WTC11 (cell line): ENCODE results near the gene RYR2. TPM values are rescaled to one million over a fixed set of nuclear protein-coding genes. Genes with fewer than 3 reads are reported as not detected.

Source experiments
- ATAC-seq: fragments of 200-7000 bp; cut with Tn5 transposase; 2 replicates; pipeline ENCODE4 v1.10.0; 2021; ENCODE audit warnings: mild to moderate bottlenecking, moderate library complexity
- CTCF ChIA-PET: fragments of 300-600 bp; sonication (Branson Sonifier 250); formaldehyde crosslinking; loops from one replicate; lab custom pipeline; 2021; ENCODE audit warnings: antibody characterized with exemption; lab: Charles Lee
- POLR2A ChIA-PET: fragments of 350-600 bp; sonication (Branson Sonifier 250); formaldehyde crosslinking; loops from one replicate; lab custom pipeline; 2021; ENCODE audit warnings: antibody characterized with exemption; lab: Charles Lee
- DNase-seq: peaks from one replicate; pipeline ENCODE4 v3.0.0; 2021; ENCODE audit warnings: low spot score
- H3K27ac Mint-ChIP-seq: 2 replicates; pipeline ENCODE4 v1.8.0; 2021; ENCODE audit warnings: mixed read lengths
- H3K27me3 Mint-ChIP-seq: 2 replicates; pipeline ENCODE4 v1.8.0; 2021; ENCODE audit warnings: low read depth, mild to moderate bottlenecking, moderate library complexity, mixed read lengths
- H3K36me3 Mint-ChIP-seq: 2 replicates; pipeline ENCODE4 v1.8.0; 2021; ENCODE audit warnings: mixed read lengths
- H3K4me1 Mint-ChIP-seq: 2 replicates; pipeline ENCODE4 v1.8.0; 2022; ENCODE audit warnings: mixed read lengths
- H3K4me3 Mint-ChIP-seq: 2 replicates; pipeline ENCODE4 v1.8.0; 2021; ENCODE audit warnings: mild to moderate bottlenecking, moderate library complexity, mixed read lengths
- H3K9me3 Mint-ChIP-seq: 2 replicates; pipeline ENCODE4 v1.8.0; 2021; ENCODE audit warnings: mixed read lengths
- ELF4 ChIP-seq: sonication (generic); formaldehyde crosslinking; IDR thresholded peaks from 2 replicates; pipeline ENCODE4 v1.8.1; 2022; ENCODE audit warnings: low read depth, mild to moderate bottlenecking, moderate library complexity, missing genetic modification reagents
- ESRRA ChIP-seq: sonication (generic); formaldehyde crosslinking; IDR thresholded peaks from 2 replicates; pipeline ENCODE4 v1.8.1; 2022; ENCODE audit warnings: mild to moderate bottlenecking, missing genetic modification reagents, borderline replicate concordance
- HMGA2 ChIP-seq: fragments of 250-450 bp; sonication (Bioruptor Pico); IDR thresholded peaks from 2 replicates; pipeline ENCODE4 v1.4.0; 2021; ENCODE audit warnings: mild to moderate bottlenecking, moderate library complexity
- IRF2 ChIP-seq: sonication (generic); formaldehyde crosslinking; IDR thresholded peaks from 2 replicates; pipeline ENCODE4 v1.8.0; 2022; ENCODE audit warnings: low read depth, missing genetic modification reagents, borderline replicate concordance
- JAZF1 ChIP-seq: fragments of 250-450 bp; sonication (Bioruptor Pico); IDR thresholded peaks from 2 replicates; pipeline ENCODE4 v1.9.0; 2021; ENCODE audit warnings: moderate library complexity, mild to moderate bottlenecking, inconsistent platforms
- NFE2L1 ChIP-seq: sonication (generic); formaldehyde crosslinking; IDR thresholded peaks from 2 replicates; pipeline ENCODE4 v1.8.1; 2023; ENCODE audit warnings: missing genetic modification reagents
- NR2C2 ChIP-seq: sonication (generic); formaldehyde crosslinking; IDR thresholded peaks from 2 replicates; pipeline ENCODE4 v1.8.0; 2022; ENCODE audit warnings: mild to moderate bottlenecking, missing genetic modification reagents
- TEAD1 ChIP-seq: sonication (generic); formaldehyde crosslinking; IDR thresholded peaks from 2 replicates; pipeline ENCODE4 v1.8.0; 2022; ENCODE audit warnings: mild to moderate bottlenecking, missing genetic modification reagents
- TP53 ChIP-seq: sonication (generic); formaldehyde crosslinking; IDR thresholded peaks from 2 replicates; pipeline ENCODE4 v1.8.1; 2023; ENCODE audit warnings: mild to moderate bottlenecking, missing genetic modification reagents
- ZBTB21 ChIP-seq: sonication (generic); formaldehyde crosslinking; IDR thresholded peaks from 2 replicates; pipeline ENCODE4 v1.8.1; 2023; ENCODE audit warnings: mild to moderate bottlenecking, missing genetic modification reagents, borderline replicate concordance
- ZNF232 ChIP-seq: sonication (generic); formaldehyde crosslinking; IDR thresholded peaks from 2 replicates; pipeline ENCODE4 v1.8.0; 2022; ENCODE audit warnings: mild to moderate bottlenecking, missing genetic modification reagents
- ZNF263 ChIP-seq: sonication (generic); formaldehyde crosslinking; IDR thresholded peaks from 2 replicates; pipeline ENCODE4 v1.8.1; 2022; ENCODE audit warnings: low read depth, mild to moderate bottlenecking, moderate library complexity, missing genetic modification reagents
- ZNF396 ChIP-seq: fragments of 250-450 bp; sonication (Bioruptor Pico); IDR thresholded peaks from 2 replicates; pipeline ENCODE4 v1.8.0; 2021; ENCODE audit warnings: mild to moderate bottlenecking, moderate library complexity, borderline replicate concordance
- ZNF416 ChIP-seq: fragments of 250-450 bp; sonication (Bioruptor Pico); IDR thresholded peaks from 2 replicates; pipeline ENCODE4 v1.9.0; 2021; ENCODE audit warnings: mild to moderate bottlenecking, inconsistent platforms
- ZNF671 ChIP-seq: fragments of 250-450 bp; sonication (Bioruptor Pico); IDR thresholded peaks from 2 replicates; pipeline ENCODE4 v1.8.0; 2021; ENCODE audit warnings: mild to moderate bottlenecking
- total RNA-seq: library from RNA; stranded (reverse); gene quantifications from 3 replicates; pipeline ENCODE4 v1.2.3, GENCODE V29; 2021
- TF ChIP-seq, protein P1 (sequence below): fragments of 250-450 bp; sonication (Bioruptor Pico); conservative IDR thresholded peaks from 2 replicates; pipeline ENCODE4 v1.9.0; 2021; ENCODE audit warnings: mild to moderate bottlenecking
- TF ChIP-seq, protein P2 (sequence below): sonication (generic); formaldehyde crosslinking; IDR thresholded peaks from 2 replicates; pipeline ENCODE4 v1.8.1; 2023; ENCODE audit warnings: mild to moderate bottlenecking, missing genetic modification reagents, borderline replicate concordance
- TF ChIP-seq, protein P3 (sequence below): sonication (generic); formaldehyde crosslinking; conservative IDR thresholded peaks from 2 replicates; pipeline ENCODE4 v1.8.1; 2022; ENCODE audit warnings: mild to moderate bottlenecking, missing genetic modification reagents
- TF ChIP-seq, protein P4 (sequence below): sonication (generic); formaldehyde crosslinking; IDR thresholded peaks from 2 replicates; pipeline ENCODE4 v1.8.0; 2023; ENCODE audit warnings: missing genetic modification reagents
- TF ChIP-seq, protein P5 (sequence below): sonication (generic); formaldehyde crosslinking; IDR thresholded peaks from 2 replicates; pipeline ENCODE4 v1.8.0; 2022; ENCODE audit warnings: mild to moderate bottlenecking, missing genetic modification reagents

RYR2 gene
- total RNA-seq, 1 experiment from 2014 or later = 7.9 TPM

DNA sequence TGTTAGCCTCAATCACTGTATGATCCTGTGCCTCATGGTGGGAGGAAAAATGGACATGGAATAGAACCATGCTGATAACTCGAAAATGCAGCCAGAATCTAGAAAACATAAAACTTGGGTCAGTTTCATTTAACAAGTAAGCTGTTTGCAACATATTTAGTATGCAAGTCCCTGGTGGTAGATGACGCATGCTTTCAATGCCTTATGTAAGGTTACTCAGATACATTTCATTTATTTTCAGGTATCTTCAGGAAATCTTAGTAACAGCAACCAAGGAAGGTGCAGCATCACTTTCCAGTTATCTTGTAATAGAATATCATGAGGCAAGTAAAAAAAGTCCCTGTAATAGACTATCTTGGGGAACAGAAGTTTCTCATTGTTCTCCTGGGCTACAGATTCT is 92.9 kb downstream of the RYR2 start:
- peaks cover 45% of the 10 kb centered on the region for H3K9me3 Mint-ChIP-seq
- H3K27me3 Mint-ChIP-seq = peaks cover 3% of the 10 kb centered on the region
- DNase-seq = no peak
- H3K4me3 Mint-ChIP-seq = no peak overlapping the region
- no peak for ATAC-seq
- peaks cover 48% of the 10 kb centered on the region for H3K36me3 Mint-ChIP-seq
- no peak overlapping the region for H3K27ac Mint-ChIP-seq
- ChIA-PET POLR2A (no interaction called here), CTCF (no interaction called here)
- TF ChIP-seq, protein P1, sequence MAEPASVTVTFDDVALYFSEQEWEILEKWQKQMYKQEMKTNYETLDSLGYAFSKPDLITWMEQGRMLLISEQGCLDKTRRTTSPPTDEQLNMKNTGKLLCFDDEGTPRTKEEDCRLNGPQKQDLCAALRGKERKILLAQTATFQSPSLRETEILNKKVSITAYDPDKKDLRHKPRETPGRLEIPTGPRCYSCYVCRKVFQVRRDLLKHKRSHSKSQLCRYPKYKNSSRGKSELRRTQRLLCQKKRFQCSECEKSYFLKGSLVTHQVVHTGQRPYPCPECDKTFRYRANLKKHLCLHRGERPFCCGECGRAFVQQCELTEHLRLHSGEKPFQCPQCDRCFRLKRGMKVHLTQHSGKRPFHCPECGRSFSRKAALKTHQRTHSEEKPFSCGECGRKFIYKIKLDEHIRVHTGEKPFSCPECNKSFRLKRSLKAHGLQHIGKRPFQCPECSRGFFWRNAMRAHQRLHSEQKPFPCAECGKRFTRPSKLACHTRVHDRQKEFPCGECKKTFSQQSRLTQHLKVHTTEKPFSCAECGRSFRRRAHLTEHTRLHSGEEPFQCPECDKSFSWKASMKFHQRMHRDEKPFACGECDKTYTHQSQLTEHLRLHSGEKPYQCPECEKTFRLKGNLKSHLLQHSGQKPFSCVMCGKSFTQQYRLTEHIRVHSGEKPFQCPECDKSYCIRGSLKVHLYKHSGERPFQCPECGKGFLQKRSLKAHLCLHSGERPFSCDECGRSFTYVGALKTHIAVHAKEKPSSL (CRISPR knock-in tag) = no peak
- TF ChIP-seq HMGA2 (CRISPR knock-in tag) = no peak
- no peak for TF ChIP-seq IRF2 (CRISPR knock-in tag)
- TF ChIP-seq NR2C2 (CRISPR knock-in tag) = no peak
- no peaks in the 10 kb centered on the region for H3K4me1 Mint-ChIP-seq

DNA sequence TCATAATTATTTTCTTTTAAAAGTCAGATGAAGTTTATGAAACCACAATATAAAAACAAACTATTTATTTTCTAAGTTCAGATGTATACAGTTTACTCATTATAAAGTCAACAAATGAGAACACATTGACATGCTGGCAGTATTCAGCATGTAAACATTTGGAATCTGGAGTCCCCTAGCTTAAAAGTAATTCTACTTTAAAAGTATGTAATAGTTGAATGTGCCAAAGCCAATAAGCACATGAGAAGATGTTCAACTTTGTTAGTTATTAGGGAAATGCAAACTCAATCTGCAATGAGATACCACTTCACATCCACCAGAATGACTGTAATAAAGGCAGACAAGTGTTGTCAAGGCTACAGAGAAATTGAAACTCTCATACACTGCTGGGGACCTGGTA is 96.6 kb downstream of the RYR2 start:
- Mint-ChIP-seq H3K27me3 (no peaks in the 10 kb centered on the region), H3K4me1 (peaks cover 17% of the 10 kb centered on the region), H3K36me3 (peaks cover 12% of the 10 kb centered on the region), H3K9me3 (peaks cover 10% of the 10 kb centered on the region)
- POLR2A ChIA-PET = no interaction called here
- DNase-seq = no peak
- TF ChIP-seq ZBTB21 (CRISPR knock-in tag) (no peak), TEAD1 (CRISPR knock-in tag) (no peak), ESRRA (CRISPR knock-in tag) (no peak), ELF4 (CRISPR knock-in tag) (no peak), ZNF263 (CRISPR knock-in tag) (no peak), ZNF396 (CRISPR knock-in tag) (no peak), NFE2L1 (CRISPR knock-in tag) (no peak), ZNF232 (CRISPR knock-in tag) (no peak), ZNF671 (CRISPR knock-in tag) (no peak), JAZF1 (CRISPR knock-in tag) (no peak), ZNF416 (CRISPR knock-in tag) (no peak), TP53 (CRISPR knock-in tag) (no peak)
- TF ChIP-seq, protein P2, sequence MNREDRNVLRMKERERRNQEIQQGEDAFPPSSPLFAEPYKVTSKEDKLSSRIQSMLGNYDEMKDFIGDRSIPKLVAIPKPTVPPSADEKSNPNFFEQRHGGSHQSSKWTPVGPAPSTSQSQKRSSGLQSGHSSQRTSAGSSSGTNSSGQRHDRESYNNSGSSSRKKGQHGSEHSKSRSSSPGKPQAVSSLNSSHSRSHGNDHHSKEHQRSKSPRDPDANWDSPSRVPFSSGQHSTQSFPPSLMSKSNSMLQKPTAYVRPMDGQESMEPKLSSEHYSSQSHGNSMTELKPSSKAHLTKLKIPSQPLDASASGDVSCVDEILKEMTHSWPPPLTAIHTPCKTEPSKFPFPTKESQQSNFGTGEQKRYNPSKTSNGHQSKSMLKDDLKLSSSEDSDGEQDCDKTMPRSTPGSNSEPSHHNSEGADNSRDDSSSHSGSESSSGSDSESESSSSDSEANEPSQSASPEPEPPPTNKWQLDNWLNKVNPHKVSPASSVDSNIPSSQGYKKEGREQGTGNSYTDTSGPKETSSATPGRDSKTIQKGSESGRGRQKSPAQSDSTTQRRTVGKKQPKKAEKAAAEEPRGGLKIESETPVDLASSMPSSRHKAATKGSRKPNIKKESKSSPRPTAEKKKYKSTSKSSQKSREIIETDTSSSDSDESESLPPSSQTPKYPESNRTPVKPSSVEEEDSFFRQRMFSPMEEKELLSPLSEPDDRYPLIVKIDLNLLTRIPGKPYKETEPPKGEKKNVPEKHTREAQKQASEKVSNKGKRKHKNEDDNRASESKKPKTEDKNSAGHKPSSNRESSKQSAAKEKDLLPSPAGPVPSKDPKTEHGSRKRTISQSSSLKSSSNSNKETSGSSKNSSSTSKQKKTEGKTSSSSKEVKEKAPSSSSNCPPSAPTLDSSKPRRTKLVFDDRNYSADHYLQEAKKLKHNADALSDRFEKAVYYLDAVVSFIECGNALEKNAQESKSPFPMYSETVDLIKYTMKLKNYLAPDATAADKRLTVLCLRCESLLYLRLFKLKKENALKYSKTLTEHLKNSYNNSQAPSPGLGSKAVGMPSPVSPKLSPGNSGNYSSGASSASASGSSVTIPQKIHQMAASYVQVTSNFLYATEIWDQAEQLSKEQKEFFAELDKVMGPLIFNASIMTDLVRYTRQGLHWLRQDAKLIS (CRISPR knock-in tag) = no peak
- TF ChIP-seq, protein P3, sequence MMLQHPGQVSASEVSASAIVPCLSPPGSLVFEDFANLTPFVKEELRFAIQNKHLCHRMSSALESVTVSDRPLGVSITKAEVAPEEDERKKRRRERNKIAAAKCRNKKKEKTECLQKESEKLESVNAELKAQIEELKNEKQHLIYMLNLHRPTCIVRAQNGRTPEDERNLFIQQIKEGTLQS (CRISPR knock-in tag) = no peak
- TF ChIP-seq, protein P4, sequence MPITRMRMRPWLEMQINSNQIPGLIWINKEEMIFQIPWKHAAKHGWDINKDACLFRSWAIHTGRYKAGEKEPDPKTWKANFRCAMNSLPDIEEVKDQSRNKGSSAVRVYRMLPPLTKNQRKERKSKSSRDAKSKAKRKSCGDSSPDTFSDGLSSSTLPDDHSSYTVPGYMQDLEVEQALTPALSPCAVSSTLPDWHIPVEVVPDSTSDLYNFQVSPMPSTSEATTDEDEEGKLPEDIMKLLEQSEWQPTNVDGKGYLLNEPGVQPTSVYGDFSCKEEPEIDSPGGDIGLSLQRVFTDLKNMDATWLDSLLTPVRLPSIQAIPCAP = no peak
- TF ChIP-seq, protein P5, sequence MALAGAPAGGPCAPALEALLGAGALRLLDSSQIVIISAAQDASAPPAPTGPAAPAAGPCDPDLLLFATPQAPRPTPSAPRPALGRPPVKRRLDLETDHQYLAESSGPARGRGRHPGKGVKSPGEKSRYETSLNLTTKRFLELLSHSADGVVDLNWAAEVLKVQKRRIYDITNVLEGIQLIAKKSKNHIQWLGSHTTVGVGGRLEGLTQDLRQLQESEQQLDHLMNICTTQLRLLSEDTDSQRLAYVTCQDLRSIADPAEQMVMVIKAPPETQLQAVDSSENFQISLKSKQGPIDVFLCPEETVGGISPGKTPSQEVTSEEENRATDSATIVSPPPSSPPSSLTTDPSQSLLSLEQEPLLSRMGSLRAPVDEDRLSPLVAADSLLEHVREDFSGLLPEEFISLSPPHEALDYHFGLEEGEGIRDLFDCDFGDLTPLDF (CRISPR knock-in tag) = no peak
- TF ChIP-seq, all 79 proteins: peak for 0
- no peak overlapping the region for H3K4me3 Mint-ChIP-seq
- CTCF ChIA-PET = no interaction called here
- no peak for ATAC-seq
- no peak overlapping the region for H3K27ac Mint-ChIP-seq
